Measurements from ENCODE around the gene TRPM4. TPM values are rescaled to one million over a fixed set of nuclear protein-coding genes. Genes with fewer than 3 reads are reported as not detected.
"Not testable (repeated sequence)": the region's sequence is repeated elsewhere in the genome, so short reads cannot be mapped to it uniquely, and the experiment has no call there.

The TRPM4 gene
- total RNA-seq, 1 donor from 2014 or later = 51.6 TPM

DNA sequence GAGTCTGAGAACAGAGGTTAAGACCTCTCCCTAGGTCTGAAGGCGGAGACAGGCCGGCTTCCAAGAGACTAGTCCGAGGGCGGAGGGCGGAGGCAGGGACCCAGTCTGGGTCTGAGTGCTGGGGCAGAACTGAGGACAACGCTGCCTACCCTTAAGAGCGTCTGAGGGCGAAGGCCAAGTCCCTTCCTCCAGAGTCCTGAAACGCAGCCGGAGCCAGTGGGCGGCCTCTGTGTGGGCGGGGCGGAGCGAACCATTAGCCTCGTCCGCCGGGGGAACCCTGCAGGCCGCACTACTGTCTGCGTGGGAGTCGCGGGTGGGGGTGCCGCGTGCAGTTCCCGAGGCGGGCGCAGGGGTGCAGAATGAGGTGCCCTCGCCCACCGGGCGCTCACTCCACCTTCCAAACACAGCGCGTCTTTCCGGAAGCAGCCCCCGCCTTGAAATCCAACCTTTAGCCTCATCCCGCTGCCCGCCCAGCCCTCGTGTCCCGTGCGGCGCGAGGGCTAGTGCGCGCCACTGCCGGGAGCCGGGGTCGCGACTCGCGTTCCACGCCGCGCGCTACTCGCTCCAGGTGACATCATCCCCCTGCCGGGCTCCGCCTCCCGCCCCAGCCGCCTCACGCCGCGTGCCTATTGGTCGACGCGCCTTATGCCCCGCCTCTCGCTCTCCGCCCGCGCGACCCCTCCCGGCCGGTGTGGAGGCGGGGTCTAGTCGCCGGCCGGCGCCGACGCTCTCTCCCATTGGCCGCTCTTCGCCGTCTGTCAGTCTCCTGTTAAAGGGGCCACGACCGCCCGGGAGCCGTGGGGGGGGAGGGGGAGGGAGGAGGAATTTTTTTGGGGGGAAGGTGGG is 38.8 kb upstream of the TRPM4 start, which contains the start of gene C19orf73:
Gene C19orf73, minus strand, starts transcription at position 579 of the 846 bp plus-strand sequence. Its CDS starts 121 bp downstream, at position 458.
- DNase-seq (peak; percentile 95), ATAC-seq (peak; percentile 94 to 96)
- peaks cover 38% of the 10 kb centered on the region for H3K4me1 ChIP-seq
- peaks cover 9% of the 10 kb centered on the region for H3K27me3 ChIP-seq (ENCODE audit: low read depth)
- H3K36me3 ChIP-seq = no peaks in the 10 kb centered on the region
- TF ChIP-seq, protein P1, sequence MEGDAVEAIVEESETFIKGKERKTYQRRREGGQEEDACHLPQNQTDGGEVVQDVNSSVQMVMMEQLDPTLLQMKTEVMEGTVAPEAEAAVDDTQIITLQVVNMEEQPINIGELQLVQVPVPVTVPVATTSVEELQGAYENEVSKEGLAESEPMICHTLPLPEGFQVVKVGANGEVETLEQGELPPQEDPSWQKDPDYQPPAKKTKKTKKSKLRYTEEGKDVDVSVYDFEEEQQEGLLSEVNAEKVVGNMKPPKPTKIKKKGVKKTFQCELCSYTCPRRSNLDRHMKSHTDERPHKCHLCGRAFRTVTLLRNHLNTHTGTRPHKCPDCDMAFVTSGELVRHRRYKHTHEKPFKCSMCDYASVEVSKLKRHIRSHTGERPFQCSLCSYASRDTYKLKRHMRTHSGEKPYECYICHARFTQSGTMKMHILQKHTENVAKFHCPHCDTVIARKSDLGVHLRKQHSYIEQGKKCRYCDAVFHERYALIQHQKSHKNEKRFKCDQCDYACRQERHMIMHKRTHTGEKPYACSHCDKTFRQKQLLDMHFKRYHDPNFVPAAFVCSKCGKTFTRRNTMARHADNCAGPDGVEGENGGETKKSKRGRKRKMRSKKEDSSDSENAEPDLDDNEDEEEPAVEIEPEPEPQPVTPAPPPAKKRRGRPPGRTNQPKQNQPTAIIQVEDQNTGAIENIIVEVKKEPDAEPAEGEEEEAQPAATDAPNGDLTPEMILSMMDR (IDR thresholded peaks at IDR 0.05) = no peak
- H3K4me3 ChIP-seq = peak within 1 kb of the TSS; percentile 80
- intact Hi-C loops (cut with DNase I) = no loop called here
- no peaks in the 10 kb centered on the region for H3K9me3 ChIP-seq
- H3K27ac ChIP-seq = peak within 1 kb of the TSS; percentile 99

DNA sequence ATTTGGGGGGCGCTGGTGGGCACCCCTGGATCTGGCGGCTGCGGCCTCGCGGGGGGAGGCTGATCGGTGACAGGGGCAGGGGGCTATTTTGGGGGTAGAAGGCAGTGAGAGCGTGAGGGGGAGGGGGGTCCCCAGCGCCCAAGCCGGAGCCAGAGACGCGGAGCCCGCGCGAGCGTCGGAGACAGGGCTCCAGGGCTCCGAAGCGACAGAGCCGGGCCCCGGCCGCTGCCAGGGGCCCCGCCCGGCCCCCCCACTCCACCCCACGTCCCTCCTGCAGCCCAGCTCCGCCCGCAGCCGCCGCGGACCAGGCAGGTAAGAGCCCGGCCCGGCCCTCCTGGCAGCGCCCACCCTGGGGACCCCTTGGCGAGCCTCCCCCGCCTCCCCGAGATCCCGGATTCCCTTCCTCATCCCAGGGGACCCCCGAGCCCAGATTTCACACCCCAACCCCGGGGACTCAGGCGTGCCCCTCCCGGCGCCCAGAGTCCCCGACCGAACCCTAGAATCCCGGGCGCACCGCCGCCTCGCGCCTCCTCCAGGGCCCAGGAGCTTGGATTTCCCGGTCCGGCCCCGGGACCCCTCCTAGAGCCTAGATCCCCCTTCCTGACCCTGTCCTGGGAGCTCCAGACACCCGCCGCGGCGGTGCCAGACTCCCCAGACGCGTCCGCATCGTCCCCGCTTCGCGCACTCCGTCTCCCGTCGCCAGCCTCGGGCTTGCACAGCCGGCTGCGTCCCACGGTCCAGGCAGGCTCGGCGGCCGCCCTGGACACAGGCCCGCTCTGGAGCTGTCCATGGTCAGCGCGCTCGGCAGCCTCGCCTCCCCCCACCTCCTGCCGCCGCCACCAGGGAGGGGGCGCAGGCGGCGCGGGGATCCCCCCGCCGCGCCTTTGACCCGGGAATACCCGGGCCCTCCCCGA is 37.9 kb upstream of the TRPM4 start, which contains the start of gene PPFIA3:
Gene PPFIA3, plus strand, starts transcription at position 134 of the 914 bp plus-strand sequence. CDS start 8,330 bp downstream, outside the sequence.
- Histone ChIP-seq H3K9me3 (no peaks in the 10 kb centered on the region), H3K4me1 (peaks cover 36% of the 10 kb centered on the region), H3K4me3 (peak within 1 kb of the TSS; percentile 80), H3K27me3 (ENCODE audit: low read depth) (peaks cover 9% of the 10 kb centered on the region), H3K36me3 (no peaks in the 10 kb centered on the region), H3K27ac (peak within 1 kb of the TSS; percentile 99)
- DNase-seq = peak; percentile 75
- ATAC-seq = peak; percentile 68 to 71
- intact Hi-C loops (cut with DNase I) = no loop called here
- TF ChIP-seq, protein P1 (IDR thresholded peaks at IDR 0.05) = no peak

DNA sequence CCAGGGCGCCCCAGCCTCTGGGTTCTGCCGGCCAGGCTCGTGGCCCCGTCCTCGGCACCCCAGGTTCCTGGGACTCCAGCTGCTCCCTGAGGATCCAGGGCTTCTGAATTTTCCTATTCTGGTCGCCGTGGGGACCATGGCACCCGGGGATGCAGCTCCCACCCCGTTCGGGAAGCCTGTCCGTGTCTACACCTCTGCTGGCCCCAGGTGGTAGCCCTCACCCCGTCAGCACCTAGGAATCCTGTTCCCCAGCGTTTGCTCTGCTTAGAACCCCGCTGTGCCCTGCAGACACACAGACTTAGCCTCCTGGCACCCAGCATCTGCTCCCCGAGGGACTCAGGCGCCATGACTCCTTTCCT is 37.3 kb upstream of the TRPM4 start:
- Histone ChIP-seq H3K4me1 (peaks cover 29% of the 10 kb centered on the region), H3K4me3 (peak overlapping the region; percentile 80), H3K27ac (no peak overlapping the region), H3K36me3 (no peaks in the 10 kb centered on the region), H3K9me3 (no peaks in the 10 kb centered on the region), H3K27me3 (ENCODE audit: low read depth) (peaks cover 9% of the 10 kb centered on the region)
- TF ChIP-seq, protein P1 (IDR thresholded peaks at IDR 0.05) = no peak
- intact Hi-C loops (cut with DNase I) = no loop called here
- DNase-seq (no peak), ATAC-seq (no peak)

DNA sequence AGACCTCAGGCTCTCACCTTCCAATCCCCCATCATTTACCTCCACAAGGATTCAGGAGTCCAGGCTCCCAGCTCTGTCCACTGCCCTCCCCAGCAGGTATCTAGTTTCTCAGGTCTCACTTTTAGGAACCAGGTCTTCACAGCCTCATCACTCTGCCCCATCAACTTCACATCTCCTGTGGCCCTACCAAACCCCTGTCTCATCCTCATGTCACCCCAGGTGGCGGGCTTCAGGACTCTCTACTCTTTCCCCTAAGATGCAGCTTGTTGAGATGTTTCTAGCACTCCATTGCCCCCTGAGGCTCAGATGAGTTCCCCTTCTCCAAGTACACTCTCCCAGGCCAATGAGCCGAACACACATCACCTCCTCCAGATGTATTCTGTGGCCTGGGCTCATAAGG is 36.7 kb upstream of the TRPM4 start:
- TF ChIP-seq, protein P1 (IDR thresholded peaks at IDR 0.05) = no peak
- H3K9me3 ChIP-seq = no peaks in the 10 kb centered on the region
- intact Hi-C loops (cut with DNase I) = no loop called here
- H3K27me3 ChIP-seq (ENCODE audit: low read depth) = peaks cover 9% of the 10 kb centered on the region
- DNase-seq (no peak), ATAC-seq (no peak)
- no peaks in the 10 kb centered on the region for H3K36me3 ChIP-seq
- H3K27ac ChIP-seq = no peak overlapping the region
- H3K4me3 ChIP-seq = no peak overlapping the region
- peaks cover 27% of the 10 kb centered on the region for H3K4me1 ChIP-seq

DNA sequence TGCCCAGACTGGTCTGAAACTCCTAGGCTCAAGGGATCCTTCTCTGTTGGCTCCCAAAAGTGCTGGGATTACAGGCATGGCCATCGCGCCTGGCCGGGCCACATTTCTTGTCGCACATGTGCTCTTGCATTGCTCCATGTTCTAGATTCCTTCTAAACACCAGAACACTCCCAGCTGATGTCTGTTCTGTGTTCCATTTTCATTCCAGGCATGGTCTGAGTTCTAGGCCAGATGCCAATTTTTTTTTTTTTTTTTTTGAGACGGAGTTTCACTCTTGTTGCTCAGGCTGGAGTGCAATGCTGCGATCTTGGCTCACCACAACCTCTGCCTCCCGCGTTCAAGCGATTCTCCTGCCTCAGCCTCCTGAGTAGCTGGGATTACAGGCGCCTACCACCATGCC is 35.8 kb upstream of the TRPM4 start:
- H3K9me3 ChIP-seq; H3K4me3 ChIP-seq; H3K27me3 ChIP-seq (ENCODE audit: low read depth); H3K36me3 ChIP-seq; intact Hi-C loops (cut with DNase I); H3K27ac ChIP-seq; DNase-seq; ATAC-seq: not testable (repeated sequence)
- peaks cover 27% of the 10 kb centered on the region for H3K4me1 ChIP-seq

DNA sequence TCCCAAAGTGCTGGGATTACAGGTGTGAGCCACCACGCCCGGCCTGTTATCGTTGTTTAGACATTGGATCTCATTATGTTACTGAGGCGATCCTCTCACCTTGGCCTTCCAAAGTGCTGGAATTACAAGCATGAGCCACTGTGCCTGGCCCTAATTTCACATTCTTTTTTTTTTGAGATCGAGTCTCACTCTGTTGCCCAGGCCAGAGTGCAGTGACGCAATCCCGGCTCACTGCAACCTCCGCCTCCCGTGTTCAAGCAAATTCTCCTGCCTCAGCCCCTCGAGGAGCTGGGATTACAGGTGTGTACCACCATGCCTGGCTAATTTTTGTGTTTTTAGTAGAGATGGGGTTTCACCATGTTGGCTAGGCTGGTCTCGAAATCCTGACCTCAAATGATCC is 34.3 kb upstream of the TRPM4 start:
- H3K27me3 ChIP-seq (ENCODE audit: low read depth); intact Hi-C loops (cut with DNase I); H3K36me3 ChIP-seq; H3K4me3 ChIP-seq; ATAC-seq; H3K27ac ChIP-seq; H3K9me3 ChIP-seq; DNase-seq: not testable (repeated sequence)
- peaks cover 23% of the 10 kb centered on the region for H3K4me1 ChIP-seq
